Fibroblast of peridontal ligament (primary cell): ENCODE results near the gene ARHGDIB.

Source experiments
- DNase-seq: peaks from one replicate; pipeline ENCODE4 v3.0.0-alpha.2; 2010; ENCODE audit errors: extremely low read depth

The ARHGDIB gene

DNA sequence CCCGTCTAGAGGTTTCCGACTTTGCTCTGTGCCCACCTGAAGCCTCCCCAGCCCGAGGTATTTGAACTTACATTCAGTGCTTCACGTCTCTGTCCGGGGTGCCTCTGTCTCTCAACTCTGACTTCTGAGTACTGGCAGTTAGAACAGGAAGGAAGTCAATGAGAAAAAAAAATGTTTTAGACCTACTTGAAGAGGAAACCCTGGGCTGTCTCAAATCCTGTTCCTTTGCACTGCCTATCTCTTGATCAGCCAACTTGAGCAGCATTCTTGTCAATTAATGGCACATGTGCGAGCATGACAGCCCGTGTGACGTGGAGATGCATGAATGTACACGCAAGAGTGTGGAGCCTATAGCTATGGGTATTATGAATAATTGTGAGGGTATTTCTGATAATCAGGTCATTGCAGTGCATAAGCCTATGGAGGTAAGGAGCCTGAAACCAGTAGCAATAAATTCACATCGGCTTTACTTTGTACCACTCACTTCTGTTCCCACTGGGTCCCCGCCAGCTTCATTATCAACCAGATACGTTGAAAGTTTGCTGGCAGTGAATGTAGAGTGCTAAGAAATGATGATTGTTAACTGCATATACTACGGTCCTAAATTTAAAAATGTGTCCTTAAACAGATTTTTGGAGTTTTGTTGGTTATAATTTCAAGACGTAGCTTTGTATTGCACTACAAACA lies at the start of gene ARHGDIB:
Gene ARHGDIB (minus strand): TSS at position 136 of the 687 bp plus-strand sequence. CDS start 10,889 bp downstream, outside the sequence.
- no peak for DNase-seq

DNA sequence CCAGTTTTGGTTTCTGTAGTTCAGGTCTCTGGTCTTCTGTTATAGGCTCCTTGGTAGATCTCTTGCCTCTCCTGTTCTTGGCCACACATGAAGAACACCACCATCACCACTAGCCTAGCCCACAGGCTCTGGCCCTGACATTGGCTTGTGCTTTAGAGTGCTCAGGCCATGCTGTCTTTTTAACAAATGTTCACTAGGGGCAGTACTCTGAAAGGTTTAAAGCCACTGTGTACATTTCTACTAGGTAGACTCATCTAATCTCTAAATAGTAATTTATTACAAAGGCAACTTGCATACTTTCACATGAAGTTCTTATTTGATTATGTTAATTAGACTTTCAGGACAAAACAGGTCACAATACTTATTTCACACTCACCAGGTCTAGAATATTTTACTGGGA lies 49.8 kb upstream of the ARHGDIB start:
- DNase-seq: no peak

DNA sequence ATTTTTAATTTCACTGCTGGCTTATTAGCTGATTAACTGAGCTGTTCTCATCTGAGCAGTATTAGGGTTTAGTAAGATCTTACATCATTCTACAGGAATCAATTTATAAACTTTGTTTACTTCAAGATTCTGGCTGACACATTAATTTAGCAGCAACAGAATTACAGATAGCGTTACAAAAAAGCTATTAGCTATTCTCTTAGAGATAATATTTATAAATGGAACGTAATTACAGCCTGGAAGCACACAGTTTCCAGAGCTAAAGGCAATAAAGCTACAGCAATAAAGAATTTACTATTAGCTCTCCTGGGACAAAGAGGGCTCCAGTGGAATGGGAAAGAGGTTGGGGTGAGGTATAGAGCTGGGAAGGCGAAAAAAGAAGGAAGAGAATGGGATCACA lies 46.1 kb upstream of the ARHGDIB start:
- no peak for DNase-seq

DNA sequence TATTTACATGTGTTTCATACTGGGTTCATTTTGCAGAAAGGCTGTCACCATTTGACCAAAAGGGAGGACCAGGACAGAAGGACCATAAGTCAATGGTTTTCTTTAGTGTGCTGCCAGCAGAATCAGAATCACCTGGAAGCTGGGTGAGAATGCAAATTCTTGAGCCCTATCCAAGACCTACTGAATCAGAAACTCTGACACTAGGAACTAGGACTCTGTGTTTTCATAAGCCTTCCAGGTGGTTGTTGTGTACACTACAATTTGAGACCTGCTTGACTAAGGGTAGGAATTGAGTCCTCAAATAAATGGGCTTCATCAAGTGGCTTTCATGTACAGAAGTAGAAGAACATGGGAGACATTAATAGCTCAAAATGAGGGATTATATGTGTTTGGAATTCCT lies 43.7 kb upstream of the ARHGDIB start:
- DNase-seq: no peak

DNA sequence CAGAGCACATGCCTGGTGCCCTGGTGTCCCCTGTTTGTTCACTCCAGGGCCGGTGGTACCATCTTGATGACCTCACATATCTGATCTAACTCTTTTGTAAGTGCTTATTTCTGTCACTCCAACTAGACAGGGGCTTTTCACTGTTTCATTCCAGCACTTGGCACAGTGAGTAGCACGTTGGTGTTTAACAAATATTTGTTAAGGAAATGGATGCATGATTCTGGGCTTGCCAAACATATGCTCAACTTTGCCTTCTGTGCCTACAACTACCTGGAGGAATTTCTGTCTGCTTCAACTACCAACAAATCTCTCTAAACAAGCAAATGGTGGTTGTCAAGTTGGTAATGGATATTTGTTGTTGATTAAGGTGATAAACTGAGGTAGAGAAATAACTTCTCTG lies 43.0 kb upstream of the ARHGDIB start:
- DNase-seq: no peak

DNA sequence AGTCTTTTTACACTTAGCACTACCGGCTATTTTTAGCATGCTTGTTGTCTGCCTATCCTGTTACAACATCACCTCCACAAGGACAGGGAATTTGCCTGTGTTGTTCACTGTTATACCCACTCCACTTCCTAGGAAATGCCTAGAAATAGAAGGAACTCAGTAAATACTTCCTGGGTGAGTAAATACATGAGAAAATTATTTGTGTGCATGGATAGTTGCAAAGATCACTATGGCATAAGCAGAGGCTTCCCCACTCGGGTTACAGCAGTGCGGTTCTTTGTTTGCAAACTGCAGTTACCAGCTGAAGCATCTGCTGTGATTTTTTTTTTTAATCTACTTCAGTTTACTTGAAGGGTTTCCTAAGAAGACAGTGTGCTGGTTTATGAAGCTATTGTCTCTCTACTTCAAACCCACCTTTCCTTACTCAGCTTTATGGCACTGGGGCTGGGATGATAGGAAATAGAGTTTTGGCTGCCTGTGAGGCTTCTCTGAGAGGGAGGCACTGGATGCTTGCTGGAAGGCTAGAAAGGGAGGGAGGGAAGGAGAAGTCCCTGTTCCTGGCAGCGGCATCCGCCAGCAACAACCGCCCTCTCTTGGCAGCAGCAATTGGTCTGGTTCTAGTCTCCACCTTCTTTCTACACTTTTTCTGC lies 40.5 kb upstream of the ARHGDIB start:
- DNase-seq: peak; percentile 8

DNA sequence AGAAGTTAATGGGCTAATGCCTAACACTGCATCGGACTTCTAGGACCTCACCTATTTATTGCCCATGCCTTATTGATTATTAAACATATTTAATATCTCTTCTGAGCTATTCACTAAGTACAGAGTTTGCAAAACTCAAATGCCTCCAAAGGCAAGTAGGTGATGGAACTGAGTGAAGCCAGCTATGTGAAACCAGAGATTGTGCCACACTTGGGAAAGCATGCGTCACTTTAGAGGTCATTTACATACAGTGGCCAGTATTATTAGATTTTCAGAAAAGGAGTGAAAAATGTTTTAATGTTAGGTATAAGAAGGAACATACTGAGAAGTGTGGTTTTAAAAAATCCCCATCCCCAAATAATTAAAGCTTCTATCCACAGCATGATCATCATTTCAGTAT lies 39.2 kb upstream of the ARHGDIB start:
- no peak for DNase-seq

DNA sequence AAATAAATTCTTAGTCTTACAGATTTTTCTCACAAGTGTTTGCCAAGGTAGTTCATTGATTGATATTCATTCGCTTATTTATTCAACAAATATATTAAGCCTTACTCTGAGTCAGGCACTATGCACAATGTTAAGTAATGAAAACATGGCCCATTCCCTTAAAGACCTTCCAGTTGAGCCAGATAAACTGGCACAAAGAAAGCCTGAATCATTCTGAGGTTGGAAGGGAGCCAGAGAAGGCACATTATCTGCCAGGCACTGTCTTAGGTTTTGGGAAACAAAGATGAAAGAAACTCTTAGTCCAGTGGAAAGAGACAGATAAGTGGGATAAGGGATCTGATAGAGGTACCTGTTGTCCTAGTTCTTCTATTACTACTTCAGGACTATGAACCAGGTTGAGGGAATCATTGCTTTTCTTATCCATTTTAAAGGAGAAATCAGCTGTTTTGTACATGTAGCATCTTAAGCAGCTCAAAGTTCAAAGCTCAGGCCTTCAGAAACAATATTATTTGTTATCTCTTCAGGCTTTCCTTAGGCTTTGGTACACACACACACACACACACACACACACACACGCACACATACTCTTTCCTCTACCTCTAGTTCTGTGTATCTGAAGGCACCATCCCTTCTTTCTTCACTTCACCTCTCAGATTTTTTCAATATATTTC lies 38.4 kb upstream of the ARHGDIB start:
- peak; percentile 11 for DNase-seq

DNA sequence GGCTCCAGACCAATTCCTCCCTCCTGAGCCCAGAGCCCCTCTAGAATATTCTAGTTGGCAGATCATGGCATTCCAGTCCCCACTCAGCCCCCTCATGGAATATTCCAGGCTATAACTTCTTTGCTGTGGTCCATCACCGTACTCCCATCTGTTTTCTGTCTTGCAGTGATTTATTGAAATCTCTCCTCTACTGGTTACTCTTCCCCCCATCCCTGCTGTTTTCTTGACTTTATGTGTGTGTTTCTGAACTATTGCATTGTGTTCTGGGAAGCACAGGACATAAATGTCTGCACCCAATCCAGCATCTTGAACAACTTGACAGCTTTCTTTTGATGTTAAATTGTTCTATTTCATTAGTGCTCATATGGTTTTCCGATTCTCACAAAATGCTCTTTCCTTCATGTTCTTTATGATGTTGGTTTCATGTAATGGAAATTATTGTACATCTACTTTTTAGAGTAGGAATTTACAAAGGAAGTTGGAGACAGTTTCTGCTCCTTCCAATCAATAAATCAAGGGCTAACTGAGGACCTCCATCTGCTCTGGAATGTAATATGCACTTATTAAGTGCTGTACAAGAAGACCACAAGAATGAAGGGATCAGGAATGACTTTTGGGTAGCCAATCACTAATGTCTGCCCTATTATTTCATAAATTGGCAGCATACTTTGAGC lies 37.8 kb upstream of the ARHGDIB start:
- DNase-seq: no peak

DNA sequence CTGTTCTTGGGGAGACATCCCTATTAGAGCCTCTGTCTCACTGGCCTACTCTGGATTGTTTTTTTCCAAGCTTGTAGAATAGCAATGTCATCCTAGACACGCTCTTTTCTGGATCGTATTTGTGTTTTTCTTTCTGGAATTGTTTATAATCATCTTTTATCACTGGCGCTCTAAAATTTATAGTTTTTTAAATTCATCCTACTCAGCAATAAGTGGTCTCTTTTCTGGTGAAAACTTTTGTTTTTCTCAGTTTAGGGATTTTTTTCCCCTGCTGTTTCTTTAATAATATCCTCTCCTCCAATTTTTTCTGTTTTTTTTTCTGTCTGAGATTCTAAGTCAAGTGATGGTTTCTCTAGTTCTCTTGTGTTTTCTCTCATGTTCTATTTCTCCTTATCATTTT lies 36.6 kb upstream of the ARHGDIB start:
- DNase-seq: no peak

DNA sequence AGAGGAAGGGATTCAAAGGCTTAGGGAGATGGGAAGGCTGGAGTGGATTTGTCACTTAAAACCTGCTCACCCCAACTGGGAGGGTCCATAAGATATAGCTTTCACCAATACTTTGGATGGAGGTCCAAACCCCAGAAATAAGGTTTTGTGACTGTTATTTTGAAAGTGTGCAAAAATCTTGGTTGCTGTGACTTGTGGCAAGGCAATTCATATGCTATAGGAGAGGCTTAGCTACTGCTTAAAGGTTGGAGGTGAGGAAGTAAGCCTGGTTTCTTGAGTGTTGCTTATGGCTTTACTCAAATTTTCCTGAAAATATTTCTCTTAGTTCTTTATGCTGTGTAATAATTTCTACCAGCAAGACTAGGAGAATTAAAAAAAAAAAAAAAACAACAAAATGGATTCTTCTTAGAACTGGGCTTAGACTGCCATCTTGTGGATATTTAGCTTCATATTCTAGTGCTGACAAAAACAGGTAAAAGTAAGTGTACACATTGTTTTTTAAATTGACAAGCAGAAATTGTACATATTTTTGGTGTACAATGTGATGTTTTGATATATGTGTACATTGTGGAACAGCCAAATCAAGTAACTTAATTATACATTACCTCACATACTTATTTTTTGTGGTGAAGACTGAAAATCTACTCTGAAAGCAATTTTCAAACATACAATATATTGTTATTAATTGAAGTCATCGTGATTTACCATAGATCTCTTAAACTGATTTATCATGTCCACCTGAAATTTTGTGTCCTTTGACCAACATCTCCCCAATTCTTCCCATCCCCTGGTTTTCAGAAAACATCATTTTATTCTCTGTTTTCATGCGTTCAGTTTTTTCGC lies 34.4 kb upstream of the ARHGDIB start:
- peak; percentile 89 for DNase-seq

DNA sequence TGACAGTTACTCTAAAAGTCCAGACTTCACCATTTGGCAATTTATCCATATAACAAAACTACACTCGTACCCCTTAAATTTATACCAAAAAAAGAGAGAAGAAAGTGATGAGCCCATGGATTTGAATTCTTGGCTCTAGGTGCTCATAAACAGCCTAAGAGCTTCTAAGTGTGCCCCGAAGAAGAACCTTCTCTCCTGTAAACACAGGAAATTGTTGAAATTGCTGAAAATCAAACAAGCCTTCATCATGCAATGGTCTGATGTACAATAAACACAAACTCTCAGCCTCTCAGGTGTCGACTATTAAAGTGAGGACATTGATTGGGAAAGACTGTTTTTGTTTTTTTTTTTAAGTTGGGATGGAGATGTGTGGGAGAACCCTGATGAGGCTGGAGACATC lies 33.2 kb upstream of the ARHGDIB start:
- DNase-seq: no peak

DNA sequence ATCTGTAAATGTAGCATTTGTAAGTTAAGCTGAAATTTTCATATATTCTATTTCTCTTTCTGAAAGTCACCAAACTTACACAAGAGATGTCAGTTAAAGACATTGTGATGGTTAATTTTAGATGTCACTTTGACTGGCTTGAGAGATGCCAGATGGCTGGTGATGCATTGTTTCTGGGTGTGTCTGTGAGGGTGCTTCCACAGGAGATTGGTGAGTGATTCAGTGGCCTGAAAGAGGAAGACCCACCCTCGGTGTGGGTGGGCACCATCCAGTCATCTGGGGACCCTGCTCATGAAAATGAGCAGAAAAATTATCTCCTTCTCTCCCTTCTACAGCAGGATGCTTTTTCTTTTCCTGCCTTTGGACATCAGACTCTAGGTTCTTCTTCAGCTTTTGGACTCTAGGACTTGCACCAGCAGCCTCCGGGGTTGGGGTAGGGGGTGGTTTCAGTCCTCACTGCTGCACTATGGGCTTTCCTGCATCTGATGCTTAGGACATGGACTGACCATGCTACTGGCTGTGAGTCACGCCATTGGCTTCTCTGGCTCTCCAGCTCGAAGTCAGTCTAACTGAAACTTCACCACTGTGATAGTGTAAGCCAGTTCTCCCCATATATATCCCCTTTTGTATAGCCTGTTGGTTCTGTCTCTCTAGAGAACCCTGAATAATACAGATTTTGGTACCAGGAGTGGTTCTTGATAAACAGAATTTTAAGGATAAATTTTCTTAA lies 32.3 kb upstream of the ARHGDIB start:
- DNase-seq: peak; percentile 6

DNA sequence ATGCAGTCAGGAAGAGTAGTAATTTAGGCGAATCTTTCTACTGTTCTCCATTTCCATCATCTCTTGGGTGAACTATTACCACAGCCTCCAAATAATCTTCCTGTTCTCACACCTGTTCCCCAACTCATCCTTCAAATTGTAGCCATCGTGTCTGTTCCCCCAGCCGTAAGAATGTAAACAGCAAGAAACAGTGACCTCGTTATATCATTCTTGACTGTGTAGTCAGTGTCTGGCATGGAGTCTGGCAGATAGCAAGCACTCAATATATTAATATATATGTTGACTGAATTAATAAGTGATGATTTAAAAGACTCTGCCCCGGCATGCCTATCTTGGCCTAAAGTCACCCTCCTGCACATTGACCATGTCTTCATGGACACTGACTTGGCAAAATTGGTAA lies 31.7 kb upstream of the ARHGDIB start:
- no peak for DNase-seq

DNA sequence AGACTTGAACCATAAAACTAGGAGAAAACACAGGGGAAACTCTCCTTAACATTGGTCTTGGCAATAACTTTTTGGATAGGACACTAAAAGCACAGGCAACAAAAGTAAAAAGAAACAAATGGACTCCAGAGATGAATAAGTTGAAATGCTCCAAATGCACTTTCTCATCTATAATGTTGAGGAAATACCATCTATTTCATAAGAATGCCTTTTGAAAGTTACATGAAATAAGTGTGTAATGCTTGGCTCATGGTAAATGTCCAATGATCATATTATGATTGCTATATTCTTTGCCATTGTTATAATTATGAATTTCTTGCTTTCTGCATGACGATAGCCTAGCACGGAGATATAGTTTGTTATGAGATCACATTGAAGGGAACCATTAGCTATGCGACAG lies 31.3 kb upstream of the ARHGDIB start:
- DNase-seq: no peak

DNA sequence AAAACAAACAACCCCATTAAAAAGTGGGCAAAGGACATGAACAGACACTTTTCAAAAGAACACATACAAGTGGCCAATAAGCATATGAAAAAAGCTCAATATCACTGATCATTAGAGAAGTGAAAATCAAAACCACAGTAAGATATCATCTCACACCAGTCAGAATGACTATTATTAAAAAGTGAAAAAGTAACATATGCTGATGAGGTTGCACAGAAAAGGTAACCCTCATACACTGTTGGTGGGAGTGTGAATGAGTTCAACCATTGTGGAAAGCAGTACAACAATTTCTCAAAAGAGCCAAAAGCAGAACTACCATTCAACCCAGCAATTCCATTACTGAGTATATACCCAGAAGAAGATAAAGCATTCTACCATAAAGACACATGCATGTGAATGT lies 29.7 kb upstream of the ARHGDIB start:
- no peak for DNase-seq

DNA sequence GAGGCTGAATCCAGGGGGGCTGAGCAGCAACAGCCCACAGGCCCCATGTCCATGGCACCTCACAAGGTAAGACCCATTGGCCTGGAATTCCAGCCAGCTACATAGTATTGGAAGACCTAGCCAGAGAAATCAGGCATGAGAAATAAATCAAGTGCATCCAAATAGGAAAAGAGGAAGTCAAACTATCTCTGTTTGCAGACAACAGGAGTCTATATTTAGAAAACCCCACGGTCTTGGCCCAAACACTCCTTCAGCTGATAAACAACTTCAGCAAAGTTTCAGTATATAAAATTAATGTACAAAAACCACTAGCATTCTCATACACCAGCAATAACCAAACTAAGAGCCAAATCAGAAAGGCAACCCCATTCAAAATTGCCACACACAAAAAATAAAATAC lies 28.4 kb upstream of the ARHGDIB start:
- no peak for DNase-seq

DNA sequence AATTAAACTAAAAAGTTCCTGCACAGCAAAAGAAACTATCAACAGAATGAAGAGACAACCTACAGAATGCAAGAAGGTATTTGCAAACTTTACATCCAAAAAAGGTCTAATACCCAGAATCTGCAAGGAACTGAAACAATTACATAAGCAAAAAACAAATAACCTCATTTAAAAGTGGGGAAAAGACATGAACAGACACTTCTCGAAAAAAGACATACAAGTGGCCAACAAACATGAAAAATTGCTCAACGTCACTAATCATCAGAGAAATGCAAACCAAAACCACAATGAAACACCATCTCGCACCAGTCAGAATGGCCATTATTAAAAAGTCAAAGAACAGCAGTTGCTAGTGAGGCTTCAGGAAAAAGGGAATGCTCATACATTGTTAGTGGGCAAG lies 26.6 kb upstream of the ARHGDIB start:
- DNase-seq: no peak

DNA sequence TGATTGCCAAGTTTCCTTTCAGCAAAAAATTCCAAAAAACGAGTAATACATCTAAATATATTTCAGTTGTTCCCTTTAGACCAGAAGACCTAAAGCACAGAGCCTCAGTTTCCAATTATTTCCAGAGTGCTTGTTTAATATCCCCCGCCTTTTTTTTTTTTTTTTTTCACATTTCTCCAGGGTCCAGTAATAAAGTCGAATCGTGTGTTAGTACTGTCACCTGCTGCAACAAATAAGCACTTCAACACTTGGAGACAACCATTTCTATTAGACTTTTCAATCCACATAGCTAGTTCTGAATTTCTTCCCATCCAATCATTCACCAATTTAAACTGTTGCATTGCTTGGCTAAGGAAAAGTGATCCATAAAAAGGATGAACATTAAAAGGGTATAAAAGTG lies 25.0 kb upstream of the ARHGDIB start:
- no peak for DNase-seq

DNA sequence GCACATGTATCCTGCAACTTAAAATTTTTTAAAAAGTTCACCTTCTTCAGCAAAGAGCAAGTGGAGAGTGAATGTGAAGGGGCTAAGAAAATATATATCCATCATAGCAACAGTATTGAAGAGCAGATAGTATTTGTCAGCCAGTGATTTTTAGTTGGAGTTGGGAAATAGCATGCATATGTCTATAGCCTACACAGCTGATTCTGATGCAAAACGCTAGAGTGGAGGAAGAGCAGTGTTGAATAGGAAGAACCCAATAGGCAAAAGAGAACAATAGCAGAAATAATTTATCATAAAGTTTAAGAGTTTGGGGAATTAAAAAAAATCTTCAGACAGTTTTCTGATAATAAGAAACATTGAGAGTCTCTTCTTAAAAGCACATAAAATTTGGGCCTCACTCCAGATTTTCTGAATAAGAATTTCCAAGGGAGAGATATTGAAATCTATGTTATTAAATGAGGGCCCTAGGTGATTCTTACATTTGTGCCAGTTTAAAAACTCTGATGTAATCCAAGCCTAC lies 23.4 kb upstream of the ARHGDIB start:
- no peak for DNase-seq

DNA sequence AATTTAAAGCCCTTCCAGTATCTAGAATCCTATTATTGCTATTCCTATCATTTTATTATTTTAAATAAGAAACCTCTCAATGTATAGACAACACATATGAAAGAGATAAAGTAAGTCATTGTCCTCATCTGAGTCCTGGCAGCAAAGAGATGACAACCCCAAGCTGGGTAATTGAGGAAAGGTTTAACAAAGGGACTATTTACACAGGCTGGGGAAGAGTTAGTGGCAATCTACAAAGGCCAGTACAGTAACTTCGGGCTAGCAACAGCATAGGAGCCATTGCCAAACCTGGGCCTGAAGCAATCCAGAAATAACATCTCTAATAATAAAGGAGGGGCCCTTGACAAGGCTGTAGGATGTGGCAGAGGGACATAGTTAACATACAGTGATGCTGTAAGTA lies 22.6 kb upstream of the ARHGDIB start:
- DNase-seq: no peak
